Mesothelial cell of epicardium (in vitro differentiated cells): ENCODE measurements around the gene HIVEP3. TPM values are rescaled to one million over a fixed set of nuclear protein-coding genes. Genes with fewer than 3 reads are reported as not detected.

Experiments
- DNase-seq, 2 experiments: peaks; one replicate each; pipeline ENCODE4 v3.0.0; 2021; ENCODE audit warnings: low spot score in 2 of 2; ENCODE audit not compliant: unreplicated experiment in 2 of 2
- H3K27ac Mint-ChIP-seq: 2 replicates; pipeline ENCODE4 v1.8.0; 2021; ENCODE audit warnings: mixed read lengths
- H3K27me3 Mint-ChIP-seq: 2 replicates; pipeline ENCODE4 v1.8.0; 2021; ENCODE audit warnings: low read depth, mixed read lengths
- H3K36me3 Mint-ChIP-seq: 2 replicates; pipeline ENCODE4 v1.8.0; 2021; ENCODE audit warnings: mixed read lengths
- H3K4me1 Mint-ChIP-seq: 2 replicates; pipeline ENCODE4 v1.8.0; 2021; ENCODE audit warnings: mixed read lengths
- H3K4me3 Mint-ChIP-seq: 2 replicates; pipeline ENCODE4 v1.8.0; 2021; ENCODE audit warnings: mild to moderate bottlenecking, moderate library complexity, mixed read lengths
- H3K9me3 Mint-ChIP-seq: 2 replicates; pipeline ENCODE4 v1.8.0; 2021; ENCODE audit warnings: mixed read lengths
- total RNA-seq: library from RNA; stranded (reverse); gene quantifications from 3 replicates; pipeline ENCODE4 v1.2.1, GENCODE V29; 2021
- TF ChIP-seq, protein P1 (sequence below): fragments of 200-600 bp; sonication (generic); IDR thresholded peaks from one replicate; pipeline ENCODE4 v1.5.0; 2021; ENCODE audit warnings: antibody characterized with exemption; ENCODE audit not compliant: unreplicated experiment

Gene HIVEP3
- total RNA-seq, 1 donor from 2014 or later = 8.9 TPM

DNA sequence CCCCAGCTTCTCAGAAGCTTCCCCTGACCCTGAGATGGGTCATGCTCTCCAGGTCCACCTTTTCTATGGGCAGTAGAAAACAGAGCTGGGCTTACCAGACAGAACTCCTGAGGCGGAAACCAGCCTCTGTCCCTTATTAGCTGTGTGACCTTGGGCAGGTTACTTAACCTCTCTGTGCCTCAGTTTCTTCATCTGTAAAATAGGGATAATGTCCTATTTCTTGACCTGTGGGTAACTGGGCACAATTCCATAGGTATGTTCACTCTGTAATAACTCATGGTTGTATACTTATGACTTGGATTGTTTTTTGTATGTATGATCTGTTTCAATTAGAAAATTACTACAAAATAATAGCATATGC, 377.1 kb downstream of the HIVEP3 start:
- TF ChIP-seq, protein P1, sequence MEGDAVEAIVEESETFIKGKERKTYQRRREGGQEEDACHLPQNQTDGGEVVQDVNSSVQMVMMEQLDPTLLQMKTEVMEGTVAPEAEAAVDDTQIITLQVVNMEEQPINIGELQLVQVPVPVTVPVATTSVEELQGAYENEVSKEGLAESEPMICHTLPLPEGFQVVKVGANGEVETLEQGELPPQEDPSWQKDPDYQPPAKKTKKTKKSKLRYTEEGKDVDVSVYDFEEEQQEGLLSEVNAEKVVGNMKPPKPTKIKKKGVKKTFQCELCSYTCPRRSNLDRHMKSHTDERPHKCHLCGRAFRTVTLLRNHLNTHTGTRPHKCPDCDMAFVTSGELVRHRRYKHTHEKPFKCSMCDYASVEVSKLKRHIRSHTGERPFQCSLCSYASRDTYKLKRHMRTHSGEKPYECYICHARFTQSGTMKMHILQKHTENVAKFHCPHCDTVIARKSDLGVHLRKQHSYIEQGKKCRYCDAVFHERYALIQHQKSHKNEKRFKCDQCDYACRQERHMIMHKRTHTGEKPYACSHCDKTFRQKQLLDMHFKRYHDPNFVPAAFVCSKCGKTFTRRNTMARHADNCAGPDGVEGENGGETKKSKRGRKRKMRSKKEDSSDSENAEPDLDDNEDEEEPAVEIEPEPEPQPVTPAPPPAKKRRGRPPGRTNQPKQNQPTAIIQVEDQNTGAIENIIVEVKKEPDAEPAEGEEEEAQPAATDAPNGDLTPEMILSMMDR = no peak
- Mint-ChIP-seq H3K4me3 (no peak overlapping the region), H3K9me3 (no peaks in the 10 kb centered on the region), H3K4me1 (peaks cover 12% of the 10 kb centered on the region), H3K27me3 (peaks cover 2% of the 10 kb centered on the region), H3K36me3 (no peaks in the 10 kb centered on the region), H3K27ac (no peak overlapping the region)
- DNase-seq = no peak

DNA sequence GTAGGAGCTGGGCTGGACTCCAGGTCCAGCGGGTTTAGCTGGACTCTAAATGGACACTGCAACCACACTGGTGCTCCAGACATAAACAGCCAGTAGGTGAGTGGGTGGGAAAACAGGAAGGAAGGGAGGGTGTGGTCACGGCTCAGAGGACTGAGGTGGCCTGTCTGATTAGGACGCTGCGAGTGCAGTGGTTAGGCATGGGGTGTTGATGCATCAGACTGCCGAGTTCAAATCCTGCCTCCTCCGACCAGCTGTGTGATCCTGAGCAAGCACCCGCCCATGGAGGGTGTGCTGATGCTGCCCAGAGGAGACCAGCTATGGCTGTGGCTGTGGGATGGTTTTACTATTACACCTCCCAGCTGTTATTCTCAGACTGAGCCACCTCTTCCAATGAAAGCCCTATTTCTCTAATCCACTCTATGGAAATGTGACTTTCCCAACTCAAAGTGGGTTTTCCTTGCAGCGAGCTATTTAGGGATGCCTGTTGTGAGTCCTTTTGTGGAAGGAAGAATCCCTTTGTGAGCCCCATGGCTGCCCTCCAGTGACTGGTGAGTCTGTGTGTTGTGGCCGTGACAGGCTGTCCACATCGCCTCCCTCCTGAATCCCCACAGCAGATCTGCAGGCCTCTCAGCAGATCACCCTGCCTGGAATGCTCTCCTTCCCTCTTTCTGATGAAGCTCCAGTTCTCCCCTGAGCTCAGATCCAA, 377.7 kb downstream of the HIVEP3 start:
- DNase-seq = peak in 1 of 2 experiments; percentile 26
- Mint-ChIP-seq H3K27me3 (peaks cover 2% of the 10 kb centered on the region), H3K36me3 (no peaks in the 10 kb centered on the region)

DNA sequence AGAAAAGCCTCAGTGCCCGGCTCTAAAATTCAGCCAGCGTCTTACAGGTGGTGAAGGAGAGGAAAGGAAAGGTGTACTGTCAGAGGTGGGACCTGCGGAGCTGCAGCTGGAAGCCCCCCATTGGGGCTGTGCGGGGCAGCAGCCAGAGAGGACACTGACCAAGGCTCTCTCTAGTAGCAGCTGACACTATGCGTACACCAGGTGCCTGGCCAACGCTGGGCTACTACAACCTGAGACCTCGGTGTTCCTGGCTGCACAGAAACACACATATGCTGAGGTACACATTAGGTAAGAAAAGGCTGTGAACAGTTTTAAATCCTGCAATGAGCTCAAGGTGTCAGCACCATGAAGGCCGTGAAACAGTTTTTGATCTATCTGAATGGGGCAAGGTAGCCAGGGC, 378.7 kb downstream of the HIVEP3 start:
- peaks cover 2% of the 10 kb centered on the region for H3K27me3 Mint-ChIP-seq
- no peaks in the 10 kb centered on the region for H3K9me3 Mint-ChIP-seq
- no peak for DNase-seq
- no peaks in the 10 kb centered on the region for H3K36me3 Mint-ChIP-seq
- H3K4me1 Mint-ChIP-seq = peaks cover 15% of the 10 kb centered on the region
- H3K4me3 Mint-ChIP-seq = no peak overlapping the region
- H3K27ac Mint-ChIP-seq = no peak overlapping the region
- TF ChIP-seq, protein P1 = no peak

More for the DNA sequence above, 377.7 kb downstream of the HIVEP3 start:
- Mint-ChIP-seq H3K4me3 (no peak overlapping the region), H3K4me1 (peaks cover 15% of the 10 kb centered on the region), H3K27ac (no peak overlapping the region), H3K9me3 (no peaks in the 10 kb centered on the region)
- TF ChIP-seq, protein P1 = no peak

DNA sequence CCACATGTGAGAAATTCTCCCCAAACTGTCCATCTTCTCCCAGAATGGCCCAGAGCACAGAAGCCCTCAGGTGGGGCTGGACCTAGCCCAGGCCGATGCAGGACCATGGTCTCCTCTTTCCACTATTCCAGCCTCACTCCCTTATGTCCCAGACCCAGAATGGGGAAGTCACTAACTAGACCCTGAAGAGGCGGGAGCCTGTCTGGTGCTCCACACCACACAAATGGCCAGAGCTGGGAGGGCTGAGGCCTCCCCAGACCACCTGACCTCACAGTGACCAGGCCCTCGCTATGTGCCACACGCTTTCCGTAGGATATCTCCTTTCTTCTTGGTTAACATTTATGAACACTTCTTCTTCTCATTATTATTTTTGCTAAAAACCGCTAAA, 379.3 kb downstream of the HIVEP3 start:
- TF ChIP-seq, protein P1 = no peak
- Mint-ChIP-seq H3K27me3 (peaks cover 3% of the 10 kb centered on the region), H3K4me1 (peaks cover 15% of the 10 kb centered on the region), H3K9me3 (no peaks in the 10 kb centered on the region), H3K36me3 (no peaks in the 10 kb centered on the region), H3K4me3 (no peak overlapping the region), H3K27ac (no peak overlapping the region)
- DNase-seq = peak in 1 of 2 experiments; percentile 33

DNA sequence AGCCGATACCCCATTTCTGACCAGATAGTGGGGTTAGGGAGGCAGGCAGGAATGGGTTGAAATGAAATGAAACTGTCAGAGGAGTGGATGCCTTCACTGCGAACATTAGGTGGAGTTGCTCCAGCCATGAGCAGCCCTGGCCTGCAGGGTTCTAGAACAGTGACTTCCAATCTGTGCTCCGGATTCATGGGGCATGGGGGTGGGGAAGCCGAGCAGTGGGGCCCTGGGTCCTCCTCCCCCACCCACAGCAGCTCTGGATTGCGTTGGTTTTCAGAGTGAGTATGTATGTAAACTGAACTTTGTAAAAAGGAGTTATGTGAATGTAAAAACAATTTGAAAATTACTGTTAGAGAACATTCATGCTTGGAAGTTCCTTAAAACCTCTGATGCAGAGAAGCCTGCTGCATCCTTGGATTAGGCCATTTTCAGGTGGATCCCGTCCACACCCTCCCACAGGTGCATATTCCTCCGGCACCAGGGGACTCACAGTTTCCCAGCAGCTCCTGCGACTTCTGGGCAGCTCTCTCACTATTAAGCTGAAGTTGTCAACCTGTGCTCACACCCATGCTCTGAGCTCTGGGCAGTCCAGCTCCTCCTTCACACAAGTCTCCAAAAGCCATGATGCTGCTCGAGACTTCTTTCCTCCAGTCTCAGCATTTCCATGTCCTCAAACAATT, 379.8 kb downstream of the HIVEP3 start:
- peak in 1 of 2 experiments; percentile 27 for DNase-seq
- H3K27ac Mint-ChIP-seq = no peak overlapping the region
- no peaks in the 10 kb centered on the region for H3K36me3 Mint-ChIP-seq
- TF ChIP-seq, protein P1 = no peak
- H3K27me3 Mint-ChIP-seq = peaks cover 9% of the 10 kb centered on the region
- H3K4me1 Mint-ChIP-seq = peaks cover 15% of the 10 kb centered on the region
- no peak overlapping the region for H3K4me3 Mint-ChIP-seq
- H3K9me3 Mint-ChIP-seq = no peaks in the 10 kb centered on the region
